Loucy (cell line): ENCODE results near the gene TNS3.

Experiments used
- H2AFZ ChIP-seq: fragments of 200-600 bp; sonication (generic); 2 replicates; pipeline ENCODE4 v1.6.0; 2016; ENCODE audit warnings: antibody characterized with exemption, mild to moderate bottlenecking, low read length, moderate library complexity
- H3F3A ChIP-seq: fragments of 200-600 bp; 2 replicates; pipeline ENCODE4 v1.6.0; 2016; ENCODE audit warnings: antibody characterized with exemption, low read depth, mild to moderate bottlenecking
- H3K27me3 ChIP-seq: fragments of 200-600 bp; sonication (generic); 2 replicates; pipeline ENCODE4 v1.6.1; 2014; ENCODE audit warnings: low read length, mild to moderate bottlenecking; ENCODE audit not compliant: insufficient read depth, poor library complexity, severe bottlenecking
- H3K36me3 ChIP-seq: fragments of 200-600 bp; sonication (generic); 2 replicates; pipeline ENCODE4 v1.6.1; 2016; ENCODE audit warnings: low read length; ENCODE audit not compliant: insufficient read depth
- H3K4me1 ChIP-seq: fragments of 200-600 bp; sonication (generic); 2 replicates; pipeline ENCODE4 v1.5.1; 2014; ENCODE audit warnings: low read length, mild to moderate bottlenecking; ENCODE audit not compliant: insufficient read depth, poor library complexity, severe bottlenecking
- H3K4me2 ChIP-seq: fragments of 200-600 bp; sonication (generic); 2 replicates; pipeline ENCODE4 v1.6.0; 2014; ENCODE audit warnings: antibody characterized with exemption, low read length, low read depth, mild to moderate bottlenecking; ENCODE audit not compliant: poor library complexity, severe bottlenecking
- H3K4me3 ChIP-seq: fragments of 200-600 bp; sonication (generic); 2 replicates; pipeline ENCODE4 v1.5.1; 2014; ENCODE audit warnings: low read length, mild to moderate bottlenecking, mixed read lengths; ENCODE audit not compliant: poor library complexity, severe bottlenecking
- H3K79me2 ChIP-seq: fragments of 200-600 bp; sonication (generic); 2 replicates; pipeline ENCODE4 v1.6.1; 2014; ENCODE audit warnings: low read length; ENCODE audit not compliant: insufficient read depth
- H3K9ac ChIP-seq: fragments of 200-600 bp; sonication (generic); 2 replicates; pipeline ENCODE4 v1.6.0; 2014; ENCODE audit warnings: mild to moderate bottlenecking, low read depth, low read length, moderate library complexity; ENCODE audit not compliant: poor library complexity, severe bottlenecking
- H3K9me2 ChIP-seq: fragments of 200-600 bp; sonication (generic); replicated peaks from 2 replicates; pipeline ENCODE4 v1.6.1; 2016; ENCODE audit warnings: low read depth, low read length, mixed read lengths
- H3K9me3 ChIP-seq: fragments of 200-600 bp; sonication (generic); 2 replicates; pipeline ENCODE4 v1.6.1; 2014; ENCODE audit warnings: mild to moderate bottlenecking, antibody characterized with exemption, low read length, low read depth; ENCODE audit not compliant: insufficient read depth
- H4K20me1 ChIP-seq: fragments of 200-600 bp; sonication (generic); 2 replicates; pipeline ENCODE4 v1.6.0; 2014; ENCODE audit warnings: antibody characterized with exemption, low read length, mild to moderate bottlenecking; ENCODE audit not compliant: insufficient read depth, poor library complexity, severe bottlenecking
- EZH2phosphoT487 ChIP-seq: fragments of 200-600 bp; IDR thresholded peaks from 2 replicates; pipeline ENCODE4 v1.6.1; 2018; ENCODE audit warnings: antibody characterized with exemption, mild to moderate bottlenecking, moderate library complexity, borderline replicate concordance
- TF ChIP-seq, protein P1 (sequence below): fragments of 200-600 bp; sonication (generic); conservative IDR thresholded peaks from 2 replicates; pipeline ENCODE4 v1.5.1; 2014; ENCODE audit warnings: mild to moderate bottlenecking, antibody characterized with exemption, low read length

Gene TNS3

DNA sequence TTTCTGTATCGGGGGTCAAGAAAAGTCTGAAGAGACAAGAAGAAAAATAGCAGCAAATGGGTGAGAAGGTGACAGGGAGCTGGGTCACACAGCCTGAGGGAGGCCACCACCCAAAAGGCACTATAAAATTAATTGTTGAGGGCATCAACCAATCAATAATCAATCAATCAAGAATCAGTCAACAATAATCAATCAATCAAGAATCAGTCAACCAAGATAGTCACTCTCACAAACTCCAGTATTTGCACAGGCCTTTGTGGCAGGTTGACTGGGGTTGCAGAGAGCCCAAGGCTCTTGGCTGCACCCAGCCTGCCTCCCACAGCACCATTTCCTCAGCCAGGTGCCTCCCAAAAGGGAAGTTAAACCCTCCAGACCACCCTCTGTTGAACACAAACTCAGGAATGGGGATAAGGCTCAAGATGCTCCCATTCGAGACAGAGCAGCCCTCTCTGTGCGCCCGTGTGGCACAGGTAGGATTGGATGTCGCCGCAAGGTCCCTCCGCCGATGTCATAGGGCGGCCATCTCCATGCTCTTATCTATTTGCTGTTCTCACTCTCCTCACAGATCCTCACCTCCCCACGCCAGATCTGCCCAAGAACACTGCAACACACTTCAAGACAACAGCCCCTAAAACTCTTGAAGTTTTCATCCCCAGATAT is 64.0 kb downstream of the TNS3 start:
- Histone ChIP-seq H3K9ac (no peak overlapping the region), H3K4me1 (no peaks in the 10 kb centered on the region), H3K36me3 (no peaks in the 10 kb centered on the region), H3K4me3 (no peak overlapping the region), H3F3A (no peaks in the 10 kb centered on the region), H4K20me1 (no peaks in the 10 kb centered on the region), H3K4me2 (no peak overlapping the region), H3K27me3 (no peaks in the 10 kb centered on the region), H2AFZ (no peak overlapping the region), H3K9me3 (peaks cover 6% of the 10 kb centered on the region; the same call in 1 of the 2 replicates), H3K79me2 (no peaks in the 10 kb centered on the region), H3K9me2 (no peaks in the 10 kb centered on the region)
- no peak for TF ChIP-seq EZH2phosphoT487
- TF ChIP-seq, protein P1, sequence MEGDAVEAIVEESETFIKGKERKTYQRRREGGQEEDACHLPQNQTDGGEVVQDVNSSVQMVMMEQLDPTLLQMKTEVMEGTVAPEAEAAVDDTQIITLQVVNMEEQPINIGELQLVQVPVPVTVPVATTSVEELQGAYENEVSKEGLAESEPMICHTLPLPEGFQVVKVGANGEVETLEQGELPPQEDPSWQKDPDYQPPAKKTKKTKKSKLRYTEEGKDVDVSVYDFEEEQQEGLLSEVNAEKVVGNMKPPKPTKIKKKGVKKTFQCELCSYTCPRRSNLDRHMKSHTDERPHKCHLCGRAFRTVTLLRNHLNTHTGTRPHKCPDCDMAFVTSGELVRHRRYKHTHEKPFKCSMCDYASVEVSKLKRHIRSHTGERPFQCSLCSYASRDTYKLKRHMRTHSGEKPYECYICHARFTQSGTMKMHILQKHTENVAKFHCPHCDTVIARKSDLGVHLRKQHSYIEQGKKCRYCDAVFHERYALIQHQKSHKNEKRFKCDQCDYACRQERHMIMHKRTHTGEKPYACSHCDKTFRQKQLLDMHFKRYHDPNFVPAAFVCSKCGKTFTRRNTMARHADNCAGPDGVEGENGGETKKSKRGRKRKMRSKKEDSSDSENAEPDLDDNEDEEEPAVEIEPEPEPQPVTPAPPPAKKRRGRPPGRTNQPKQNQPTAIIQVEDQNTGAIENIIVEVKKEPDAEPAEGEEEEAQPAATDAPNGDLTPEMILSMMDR: no peak

DNA sequence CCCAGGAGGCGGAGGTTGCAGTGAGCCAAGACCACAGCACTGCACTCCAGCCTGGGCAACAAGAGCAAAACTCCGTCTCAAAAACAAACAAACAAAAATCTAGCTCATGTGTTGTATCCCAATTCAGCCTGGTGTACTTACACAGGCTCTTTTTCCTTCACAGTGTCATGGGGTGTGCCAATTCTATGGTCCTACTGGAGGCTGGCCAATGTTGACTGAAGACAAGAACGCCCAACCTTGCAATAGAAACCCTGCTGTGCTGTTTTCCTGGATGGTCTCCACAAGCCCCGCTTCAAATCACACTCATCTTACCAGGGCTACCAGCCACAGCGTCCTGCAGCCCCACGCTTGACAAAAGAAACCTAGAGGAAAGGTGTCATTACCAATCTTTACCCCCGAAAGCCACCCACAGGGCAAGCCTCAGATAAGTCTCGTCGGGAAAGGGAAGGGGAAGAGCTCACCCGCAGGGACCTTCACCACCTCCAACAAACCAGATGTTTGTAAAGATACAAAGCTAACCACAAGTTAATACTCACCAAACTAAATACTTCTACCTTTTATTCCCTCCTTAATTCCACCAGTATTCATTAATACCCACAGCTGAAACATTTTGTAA is 64.8 kb downstream of the TNS3 start:
- Histone ChIP-seq H2AFZ (no peak overlapping the region), H3K9ac (no peak overlapping the region), H3K27me3 (no peaks in the 10 kb centered on the region), H3K4me3 (no peak overlapping the region), H3F3A (no peaks in the 10 kb centered on the region), H3K4me2 (no peak overlapping the region), H3K9me3 (peaks cover 6% of the 10 kb centered on the region; the same call in 1 of the 2 replicates), H4K20me1 (no peaks in the 10 kb centered on the region), H3K4me1 (no peaks in the 10 kb centered on the region), H3K79me2 (no peaks in the 10 kb centered on the region), H3K9me2 (no peaks in the 10 kb centered on the region), H3K36me3 (no peaks in the 10 kb centered on the region)
- TF ChIP-seq, protein P1: no peak
- TF ChIP-seq EZH2phosphoT487: no peak

DNA sequence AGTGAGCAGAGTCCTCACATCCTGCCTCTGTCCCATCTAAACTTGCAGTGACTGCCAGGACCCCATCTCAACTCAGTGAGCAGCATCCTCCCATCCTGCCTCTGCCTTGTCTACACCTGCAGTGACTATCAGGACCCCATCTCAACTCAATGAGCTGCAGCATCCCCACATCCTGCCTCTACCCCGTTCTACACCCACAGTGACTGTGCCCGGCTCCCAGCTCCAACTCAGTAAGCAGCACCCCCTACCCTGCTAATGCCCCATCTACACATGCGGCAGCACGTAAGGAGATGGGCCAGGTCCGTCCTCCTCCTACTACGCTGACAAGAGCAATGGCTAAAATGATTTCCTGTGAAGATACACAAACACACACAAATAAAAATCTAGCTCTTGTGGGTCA is 65.5 kb downstream of the TNS3 start:
- no peak overlapping the region for H3K4me2 ChIP-seq
- H3K27me3 ChIP-seq: no peaks in the 10 kb centered on the region
- no peak overlapping the region for H2AFZ ChIP-seq
- no peaks in the 10 kb centered on the region for H3F3A ChIP-seq
- H4K20me1 ChIP-seq: no peaks in the 10 kb centered on the region
- H3K9me2 ChIP-seq: no peaks in the 10 kb centered on the region
- H3K9ac ChIP-seq: no peak overlapping the region
- no peak for TF ChIP-seq EZH2phosphoT487
- TF ChIP-seq, protein P1: no peak
- H3K4me1 ChIP-seq: no peaks in the 10 kb centered on the region
- no peak overlapping the region for H3K4me3 ChIP-seq
- H3K9me3 ChIP-seq: peaks cover 6% of the 10 kb centered on the region; the same call in 1 of the 2 replicates
- H3K36me3 ChIP-seq: no peaks in the 10 kb centered on the region
- H3K79me2 ChIP-seq: no peaks in the 10 kb centered on the region
